WTC11 (cell line): ENCODE data around the gene RAB11FIP5. TPM values are rescaled to one million over a fixed set of nuclear protein-coding genes. Genes with fewer than 3 reads are reported as not detected.

Experiments used
- ATF1 ChIP-seq: sonication (generic); formaldehyde crosslinking; IDR thresholded peaks from 2 replicates; pipeline ENCODE4 v1.8.1; 2023; ENCODE audit warnings: mild to moderate bottlenecking, moderate library complexity, missing genetic modification reagents
- CBFB ChIP-seq: sonication (generic); formaldehyde crosslinking; IDR thresholded peaks from 2 replicates; pipeline ENCODE4 v1.8.1; 2022; ENCODE audit warnings: mild to moderate bottlenecking, low read depth, missing genetic modification reagents
- ETV6 ChIP-seq: sonication (generic); formaldehyde crosslinking; IDR thresholded peaks from 2 replicates; pipeline ENCODE4 v1.8.1; 2022; ENCODE audit warnings: mild to moderate bottlenecking, missing genetic modification reagents
- GABPB1 ChIP-seq: sonication (generic); formaldehyde crosslinking; IDR thresholded peaks from 2 replicates; pipeline ENCODE4 v1.8.1; 2023; ENCODE audit warnings: mild to moderate bottlenecking, missing genetic modification reagents
- GRHL2 ChIP-seq: fragments of 250-450 bp; sonication (Bioruptor Pico); IDR thresholded peaks from 2 replicates; pipeline ENCODE4 v1.8.0; 2022; ENCODE audit warnings: mild to moderate bottlenecking, moderate library complexity; ENCODE audit not compliant: insufficient replicate concordance, severe bottlenecking
- JAZF1 ChIP-seq: fragments of 250-450 bp; sonication (Bioruptor Pico); IDR thresholded peaks from 2 replicates; pipeline ENCODE4 v1.9.0; 2021; ENCODE audit warnings: moderate library complexity, mild to moderate bottlenecking, inconsistent platforms
- NR3C1 ChIP-seq: sonication (generic); formaldehyde crosslinking; conservative IDR thresholded peaks from 2 replicates; pipeline ENCODE4 v1.8.1; 2023; ENCODE audit warnings: low read depth, mild to moderate bottlenecking, missing genetic modification reagents
- SMAD4 ChIP-seq: sonication (generic); formaldehyde crosslinking; IDR thresholded peaks from 2 replicates; pipeline ENCODE4 v1.8.0; 2022; ENCODE audit warnings: mild to moderate bottlenecking, missing genetic modification reagents
- TEAD4 ChIP-seq: sonication (generic); formaldehyde crosslinking; IDR thresholded peaks from 2 replicates; pipeline ENCODE4 v1.8.0; 2022; ENCODE audit warnings: mild to moderate bottlenecking, missing genetic modification reagents
- ZNF121 ChIP-seq: sonication (generic); formaldehyde crosslinking; IDR thresholded peaks from 2 replicates; pipeline ENCODE4 v1.8.0; 2023; ENCODE audit warnings: missing genetic modification reagents
- ZNF138 ChIP-seq: sonication (generic); formaldehyde crosslinking; conservative IDR thresholded peaks from 2 replicates; pipeline ENCODE4 v1.8.1; 2022; ENCODE audit warnings: mild to moderate bottlenecking, moderate library complexity, missing genetic modification reagents
- ZNF219 ChIP-seq: sonication (generic); formaldehyde crosslinking; IDR thresholded peaks from 2 replicates; pipeline ENCODE4 v1.8.0; 2023; ENCODE audit warnings: missing genetic modification reagents, mild to moderate bottlenecking, borderline replicate concordance
- ZNF263 ChIP-seq: sonication (generic); formaldehyde crosslinking; IDR thresholded peaks from 2 replicates; pipeline ENCODE4 v1.8.1; 2022; ENCODE audit warnings: low read depth, mild to moderate bottlenecking, moderate library complexity, missing genetic modification reagents
- ZNF317 ChIP-seq: sonication (generic); formaldehyde crosslinking; IDR thresholded peaks from 2 replicates; pipeline ENCODE4 v1.8.1; 2023; ENCODE audit warnings: low read depth, mild to moderate bottlenecking, moderate library complexity, missing genetic modification reagents, borderline replicate concordance
- total RNA-seq: library from RNA; stranded (reverse); gene quantifications from 3 replicates; pipeline ENCODE4 v1.2.3, GENCODE V29; 2021
- TF ChIP-seq, protein P1 (sequence below): sonication (generic); formaldehyde crosslinking; IDR thresholded peaks from 2 replicates; pipeline ENCODE4 v1.8.1; 2022; ENCODE audit warnings: low read depth, missing genetic modification reagents, borderline replicate concordance
- TF ChIP-seq, protein P2 (sequence below): fragments of 250-450 bp; sonication (Bioruptor Pico); IDR thresholded peaks from 2 replicates; pipeline ENCODE4 v1.9.0; 2021; ENCODE audit warnings: moderate library complexity, mild to moderate bottlenecking, inconsistent platforms, borderline replicate concordance
- TF ChIP-seq, protein P3 (sequence below): sonication (generic); formaldehyde crosslinking; IDR thresholded peaks from 2 replicates; pipeline ENCODE4 v1.8.0; 2022; ENCODE audit warnings: mild to moderate bottlenecking, missing genetic modification reagents
- TF ChIP-seq, protein P4 (sequence below): fragments of 250-450 bp; sonication (Bioruptor Pico); IDR thresholded peaks from 2 replicates; pipeline ENCODE4 v2.1.2; 2022; ENCODE audit warnings: mild to moderate bottlenecking, moderate library complexity
- TF ChIP-seq, protein P5 (sequence below): sonication (generic); formaldehyde crosslinking; IDR thresholded peaks from 2 replicates; pipeline ENCODE4 v1.8.1; 2023; ENCODE audit warnings: mild to moderate bottlenecking, missing genetic modification reagents, borderline replicate concordance
- TF ChIP-seq, protein P6 (sequence below): sonication (generic); formaldehyde crosslinking; IDR thresholded peaks from 2 replicates; pipeline ENCODE4 v1.8.1; 2023; ENCODE audit warnings: mild to moderate bottlenecking, moderate library complexity, missing genetic modification reagents
- TF ChIP-seq, protein P7 (sequence below): fragments of 250-450 bp; sonication (Bioruptor Pico); IDR thresholded peaks from 2 replicates; pipeline ENCODE4 v1.8.0; 2021; ENCODE audit warnings: mild to moderate bottlenecking
- TF ChIP-seq, protein P8 (sequence below): sonication (generic); formaldehyde crosslinking; conservative IDR thresholded peaks from 2 replicates; pipeline ENCODE4 v1.8.1; 2022; ENCODE audit warnings: mild to moderate bottlenecking, missing genetic modification reagents

Gene RAB11FIP5
- total RNA-seq, 1 experiment from 2014 or later = 16.0 TPM

DNA sequence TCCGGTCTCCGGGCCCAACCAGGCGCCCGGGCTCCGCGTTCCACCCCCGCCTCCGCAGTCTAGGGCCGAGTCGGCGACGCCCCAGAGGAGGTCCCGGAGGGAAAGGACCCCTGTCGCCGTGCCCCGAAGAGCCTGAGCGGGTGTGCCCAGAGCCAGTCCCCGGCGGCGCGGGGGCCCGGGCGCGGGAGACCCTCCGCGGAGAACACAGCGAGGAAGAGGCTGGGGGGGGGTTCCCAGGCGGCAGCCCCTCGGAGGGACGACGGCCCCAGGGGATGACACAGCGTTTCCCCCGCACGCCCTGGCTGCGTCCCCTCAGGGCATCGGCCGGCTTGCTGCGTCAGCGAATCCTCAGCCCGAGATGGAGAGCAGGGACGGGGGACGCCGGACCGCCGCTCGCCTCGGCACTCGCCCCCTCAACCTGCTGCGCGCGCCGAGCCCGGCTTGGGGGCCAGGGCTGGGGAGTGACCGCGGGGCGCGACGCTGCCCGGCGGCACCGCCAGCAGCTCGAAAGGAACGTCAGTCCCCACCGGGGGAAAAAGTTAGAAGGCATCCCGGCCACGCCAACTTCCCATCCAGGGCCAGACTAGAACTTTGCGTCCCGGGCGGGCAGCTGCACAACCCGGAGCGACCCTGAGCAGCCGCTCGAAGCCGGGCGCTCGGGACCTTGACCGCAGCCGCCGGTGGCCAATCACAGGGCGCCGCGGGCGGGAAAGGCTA is 41.9 kb downstream of the RAB11FIP5 start (continued):
- TF ChIP-seq GABPB1 (CRISPR knock-in tag) (no peak; the same call in 1 of the 2 replicates), JAZF1 (CRISPR knock-in tag) (no peak), ATF1 (CRISPR knock-in tag) (0 out of 2 replicates have a peak, but pooled peaks have one; percentile 13), CBFB (CRISPR knock-in tag) (no peak), ZNF317 (CRISPR knock-in tag) (peak; percentile 51; the same call in 1 of the 2 replicates), NR3C1 (CRISPR knock-in tag) (no peak), GRHL2 (CRISPR knock-in tag) (no peak), ETV6 (CRISPR knock-in tag) (no peak), SMAD4 (no peak), TEAD4 (CRISPR knock-in tag) (no peak), ZNF138 (CRISPR knock-in tag) (0 out of 2 replicates have a peak, but pooled peaks have one; percentile 58), ZNF121 (CRISPR knock-in tag) (no peak), ZNF263 (no peak), ZNF219 (CRISPR knock-in tag) (no peak)
- TF ChIP-seq, protein P1, sequence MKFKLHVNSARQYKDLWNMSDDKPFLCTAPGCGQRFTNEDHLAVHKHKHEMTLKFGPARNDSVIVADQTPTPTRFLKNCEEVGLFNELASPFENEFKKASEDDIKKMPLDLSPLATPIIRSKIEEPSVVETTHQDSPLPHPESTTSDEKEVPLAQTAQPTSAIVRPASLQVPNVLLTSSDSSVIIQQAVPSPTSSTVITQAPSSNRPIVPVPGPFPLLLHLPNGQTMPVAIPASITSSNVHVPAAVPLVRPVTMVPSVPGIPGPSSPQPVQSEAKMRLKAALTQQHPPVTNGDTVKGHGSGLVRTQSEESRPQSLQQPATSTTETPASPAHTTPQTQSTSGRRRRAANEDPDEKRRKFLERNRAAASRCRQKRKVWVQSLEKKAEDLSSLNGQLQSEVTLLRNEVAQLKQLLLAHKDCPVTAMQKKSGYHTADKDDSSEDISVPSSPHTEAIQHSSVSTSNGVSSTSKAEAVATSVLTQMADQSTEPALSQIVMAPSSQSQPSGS (CRISPR knock-in tag) = no peak
- TF ChIP-seq, protein P2, sequence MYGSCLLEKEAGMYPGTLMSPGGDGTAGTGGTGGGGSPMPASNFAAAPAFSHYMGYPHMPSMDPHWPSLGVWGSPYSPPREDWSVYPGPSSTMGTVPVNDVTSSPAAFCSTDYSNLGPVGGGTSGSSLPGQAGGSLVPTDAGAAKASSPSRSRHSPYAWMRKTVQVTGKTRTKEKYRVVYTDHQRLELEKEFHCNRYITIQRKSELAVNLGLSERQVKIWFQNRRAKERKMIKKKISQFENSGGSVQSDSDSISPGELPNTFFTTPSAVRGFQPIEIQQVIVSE (CRISPR knock-in tag) = no peak
- TF ChIP-seq, protein P3, sequence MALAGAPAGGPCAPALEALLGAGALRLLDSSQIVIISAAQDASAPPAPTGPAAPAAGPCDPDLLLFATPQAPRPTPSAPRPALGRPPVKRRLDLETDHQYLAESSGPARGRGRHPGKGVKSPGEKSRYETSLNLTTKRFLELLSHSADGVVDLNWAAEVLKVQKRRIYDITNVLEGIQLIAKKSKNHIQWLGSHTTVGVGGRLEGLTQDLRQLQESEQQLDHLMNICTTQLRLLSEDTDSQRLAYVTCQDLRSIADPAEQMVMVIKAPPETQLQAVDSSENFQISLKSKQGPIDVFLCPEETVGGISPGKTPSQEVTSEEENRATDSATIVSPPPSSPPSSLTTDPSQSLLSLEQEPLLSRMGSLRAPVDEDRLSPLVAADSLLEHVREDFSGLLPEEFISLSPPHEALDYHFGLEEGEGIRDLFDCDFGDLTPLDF (CRISPR knock-in tag) = no peak
- TF ChIP-seq, protein P4, sequence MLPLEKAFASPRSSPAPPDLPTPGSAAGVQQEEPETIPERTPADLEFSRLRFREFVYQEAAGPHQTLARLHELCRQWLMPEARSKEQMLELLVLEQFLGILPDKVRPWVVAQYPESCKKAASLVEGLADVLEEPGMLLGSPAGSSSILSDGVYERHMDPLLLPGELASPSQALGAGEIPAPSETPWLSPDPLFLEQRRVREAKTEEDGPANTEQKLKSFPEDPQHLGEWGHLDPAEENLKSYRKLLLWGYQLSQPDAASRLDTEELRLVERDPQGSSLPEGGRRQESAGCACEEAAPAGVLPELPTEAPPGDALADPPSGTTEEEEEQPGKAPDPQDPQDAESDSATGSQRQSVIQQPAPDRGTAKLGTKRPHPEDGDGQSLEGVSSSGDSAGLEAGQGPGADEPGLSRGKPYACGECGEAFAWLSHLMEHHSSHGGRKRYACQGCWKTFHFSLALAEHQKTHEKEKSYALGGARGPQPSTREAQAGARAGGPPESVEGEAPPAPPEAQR = no peak
- TF ChIP-seq, protein P5, sequence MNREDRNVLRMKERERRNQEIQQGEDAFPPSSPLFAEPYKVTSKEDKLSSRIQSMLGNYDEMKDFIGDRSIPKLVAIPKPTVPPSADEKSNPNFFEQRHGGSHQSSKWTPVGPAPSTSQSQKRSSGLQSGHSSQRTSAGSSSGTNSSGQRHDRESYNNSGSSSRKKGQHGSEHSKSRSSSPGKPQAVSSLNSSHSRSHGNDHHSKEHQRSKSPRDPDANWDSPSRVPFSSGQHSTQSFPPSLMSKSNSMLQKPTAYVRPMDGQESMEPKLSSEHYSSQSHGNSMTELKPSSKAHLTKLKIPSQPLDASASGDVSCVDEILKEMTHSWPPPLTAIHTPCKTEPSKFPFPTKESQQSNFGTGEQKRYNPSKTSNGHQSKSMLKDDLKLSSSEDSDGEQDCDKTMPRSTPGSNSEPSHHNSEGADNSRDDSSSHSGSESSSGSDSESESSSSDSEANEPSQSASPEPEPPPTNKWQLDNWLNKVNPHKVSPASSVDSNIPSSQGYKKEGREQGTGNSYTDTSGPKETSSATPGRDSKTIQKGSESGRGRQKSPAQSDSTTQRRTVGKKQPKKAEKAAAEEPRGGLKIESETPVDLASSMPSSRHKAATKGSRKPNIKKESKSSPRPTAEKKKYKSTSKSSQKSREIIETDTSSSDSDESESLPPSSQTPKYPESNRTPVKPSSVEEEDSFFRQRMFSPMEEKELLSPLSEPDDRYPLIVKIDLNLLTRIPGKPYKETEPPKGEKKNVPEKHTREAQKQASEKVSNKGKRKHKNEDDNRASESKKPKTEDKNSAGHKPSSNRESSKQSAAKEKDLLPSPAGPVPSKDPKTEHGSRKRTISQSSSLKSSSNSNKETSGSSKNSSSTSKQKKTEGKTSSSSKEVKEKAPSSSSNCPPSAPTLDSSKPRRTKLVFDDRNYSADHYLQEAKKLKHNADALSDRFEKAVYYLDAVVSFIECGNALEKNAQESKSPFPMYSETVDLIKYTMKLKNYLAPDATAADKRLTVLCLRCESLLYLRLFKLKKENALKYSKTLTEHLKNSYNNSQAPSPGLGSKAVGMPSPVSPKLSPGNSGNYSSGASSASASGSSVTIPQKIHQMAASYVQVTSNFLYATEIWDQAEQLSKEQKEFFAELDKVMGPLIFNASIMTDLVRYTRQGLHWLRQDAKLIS (CRISPR knock-in tag) = no peak
- TF ChIP-seq, protein P6, sequence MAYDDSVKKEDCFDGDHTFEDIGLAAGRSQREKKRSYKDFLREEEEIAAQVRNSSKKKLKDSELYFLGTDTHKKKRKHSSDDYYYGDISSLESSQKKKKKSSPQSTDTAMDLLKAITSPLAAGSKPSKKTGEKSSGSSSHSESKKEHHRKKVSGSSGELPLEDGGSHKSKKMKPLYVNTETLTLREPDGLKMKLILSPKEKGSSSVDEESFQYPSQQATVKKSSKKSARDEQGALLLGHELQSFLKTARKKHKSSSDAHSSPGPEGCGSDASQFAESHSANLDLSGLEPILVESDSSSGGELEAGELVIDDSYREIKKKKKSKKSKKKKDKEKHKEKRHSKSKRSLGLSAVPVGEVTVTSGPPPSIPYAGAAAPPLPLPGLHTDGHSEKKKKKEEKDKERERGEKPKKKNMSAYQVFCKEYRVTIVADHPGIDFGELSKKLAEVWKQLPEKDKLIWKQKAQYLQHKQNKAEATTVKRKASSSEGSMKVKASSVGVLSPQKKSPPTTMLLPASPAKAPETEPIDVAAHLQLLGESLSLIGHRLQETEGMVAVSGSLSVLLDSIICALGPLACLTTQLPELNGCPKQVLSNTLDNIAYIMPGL (CRISPR knock-in tag) = peak; percentile 91
- TF ChIP-seq, protein P7, sequence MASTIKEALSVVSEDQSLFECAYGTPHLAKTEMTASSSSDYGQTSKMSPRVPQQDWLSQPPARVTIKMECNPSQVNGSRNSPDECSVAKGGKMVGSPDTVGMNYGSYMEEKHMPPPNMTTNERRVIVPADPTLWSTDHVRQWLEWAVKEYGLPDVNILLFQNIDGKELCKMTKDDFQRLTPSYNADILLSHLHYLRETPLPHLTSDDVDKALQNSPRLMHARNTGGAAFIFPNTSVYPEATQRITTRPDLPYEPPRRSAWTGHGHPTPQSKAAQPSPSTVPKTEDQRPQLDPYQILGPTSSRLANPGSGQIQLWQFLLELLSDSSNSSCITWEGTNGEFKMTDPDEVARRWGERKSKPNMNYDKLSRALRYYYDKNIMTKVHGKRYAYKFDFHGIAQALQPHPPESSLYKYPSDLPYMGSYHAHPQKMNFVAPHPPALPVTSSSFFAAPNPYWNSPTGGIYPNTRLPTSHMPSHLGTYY (CRISPR knock-in tag) = no peak
- TF ChIP-seq, protein P8, sequence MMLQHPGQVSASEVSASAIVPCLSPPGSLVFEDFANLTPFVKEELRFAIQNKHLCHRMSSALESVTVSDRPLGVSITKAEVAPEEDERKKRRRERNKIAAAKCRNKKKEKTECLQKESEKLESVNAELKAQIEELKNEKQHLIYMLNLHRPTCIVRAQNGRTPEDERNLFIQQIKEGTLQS = no peak
